Measurements from ENCODE around the gene SLC35F6. TPM values are rescaled to one million over a fixed set of nuclear protein-coding genes. Genes with fewer than 3 reads are reported as not detected.

Gene SLC35F6
- total and polyA plus RNA-seq, 2 donors (not counting 1 experiment from before 2014, with no cell fraction given): 35.2 to 61.4 TPM

DNA sequence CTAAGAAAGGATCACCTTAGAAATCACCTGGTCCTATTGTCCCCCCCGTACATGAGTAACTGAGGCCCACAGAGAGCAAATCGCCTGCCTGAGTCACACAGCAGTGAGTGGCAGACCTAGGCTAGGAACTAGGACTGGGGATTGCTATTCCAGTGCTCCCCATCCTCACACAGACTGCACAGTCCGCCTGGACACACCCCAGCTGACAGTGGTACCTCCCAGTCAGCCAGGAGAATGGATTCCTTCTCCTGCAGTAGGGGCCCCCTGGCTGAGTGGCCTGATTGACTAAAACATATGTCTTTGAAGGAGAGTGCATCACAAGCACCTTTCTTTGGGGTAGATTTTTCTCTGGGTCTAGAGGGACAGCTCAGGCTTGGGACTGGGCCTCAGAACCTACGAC is 32.4 kb upstream of the SLC35F6 start:
- Histone ChIP-seq H4K20me1 (ENCODE audit: control insufficient read depth, extremely low read depth, insufficient read depth, low read length) (no peaks in the 10 kb centered on the region), H3K79me2 (ENCODE audit: control insufficient read depth, insufficient read depth, low read length) (no peaks in the 10 kb centered on the region), H3K9ac (ENCODE audit: insufficient read depth, low read length) (no peak overlapping the region), H3K4me2 (ENCODE audit: extremely low read depth, insufficient read depth, low read length) (no peak overlapping the region), H3K4me1 (ENCODE audit: control insufficient read depth, extremely low read depth, insufficient read depth, low read length) (peaks cover 6% of the 10 kb centered on the region), H3K27ac (ENCODE audit: insufficient read depth, low read length) (no peak overlapping the region), H3K9me3 (ENCODE audit: control insufficient read depth, insufficient read depth, low read depth, low read length) (no peaks in the 10 kb centered on the region), H2AFZ (ENCODE audit: low read length) (no peak overlapping the region), H3K27me3 (ENCODE audit: control insufficient read depth, insufficient read depth, low read length) (peaks cover 3% of the 10 kb centered on the region), H3K4me3 (replicated peaks in 1 of 4; ENCODE audit: control extremely low read depth in 1 of 4, insufficient read depth in 1 of 4, low read depth in 3 of 4, low read length in 4 of 4) (no peak overlapping the region), H3K36me3 (ENCODE audit: control insufficient read depth, insufficient read depth, low read length) (no peaks in the 10 kb centered on the region)
- no peak for DNase-seq (ENCODE audit: low read depth in 2 of 2)
- TF ChIP-seq EZH2 (IDR thresholded peaks at IDR 0.05; ENCODE audit: low read length, missing control alignments) (no peak), CTCF (conservative IDR thresholded peaks at IDR 0.05 in 1 of 2, IDR thresholded peaks at IDR 0.05 in 1 of 2; ENCODE audit: low read depth in 1 of 2, low read length in 2 of 2) (no peak)

- no peak overlapping the region for H3K4me3 ChIP-seq (replicated peaks in 1 of 4; ENCODE audit: control extremely low read depth in 1 of 4, insufficient read depth in 1 of 4, low read depth in 3 of 4, low read length in 4 of 4)
- no peaks in the 10 kb centered on the region for H3K79me2 ChIP-seq (ENCODE audit: control insufficient read depth, insufficient read depth, low read length)
- H3K9ac ChIP-seq (ENCODE audit: insufficient read depth, low read length): no peak overlapping the region
- no peaks in the 10 kb centered on the region for H3K36me3 ChIP-seq (ENCODE audit: control insufficient read depth, insufficient read depth, low read length)
- H4K20me1 ChIP-seq (ENCODE audit: control insufficient read depth, extremely low read depth, insufficient read depth, low read length): no peaks in the 10 kb centered on the region
- no peak overlapping the region for H3K27ac ChIP-seq (ENCODE audit: insufficient read depth, low read length)
- H2AFZ ChIP-seq (ENCODE audit: low read length): no peak overlapping the region
- H3K9me3 ChIP-seq (ENCODE audit: control insufficient read depth, insufficient read depth, low read depth, low read length): no peaks in the 10 kb centered on the region
- H3K4me1 ChIP-seq (ENCODE audit: control insufficient read depth, extremely low read depth, insufficient read depth, low read length): peaks cover 6% of the 10 kb centered on the region
- no peak for DNase-seq (ENCODE audit: low read depth in 2 of 2)
- no peak for TF ChIP-seq EZH2 (IDR thresholded peaks at IDR 0.05; ENCODE audit: low read length, missing control alignments)
- TF ChIP-seq CTCF (conservative IDR thresholded peaks at IDR 0.05 in 1 of 2, IDR thresholded peaks at IDR 0.05 in 1 of 2; ENCODE audit: low read depth in 1 of 2, low read length in 2 of 2): no peak
- peaks cover 3% of the 10 kb centered on the region for H3K27me3 ChIP-seq (ENCODE audit: control insufficient read depth, insufficient read depth, low read length)
- H3K4me2 ChIP-seq (ENCODE audit: extremely low read depth, insufficient read depth, low read length): no peak overlapping the region
Observed at GRCh38 chr2:26732446-26732845, 31.6 kb upstream of the SLC35F6 start.

GRCh38 chr2:26733413-26733812 is 30.7 kb upstream of the SLC35F6 start:
- DNase-seq (ENCODE audit: low read depth in 2 of 2): no peak
- no peak for TF ChIP-seq EZH2 (IDR thresholded peaks at IDR 0.05; ENCODE audit: low read length, missing control alignments)
- H4K20me1 ChIP-seq (ENCODE audit: control insufficient read depth, extremely low read depth, insufficient read depth, low read length): no peaks in the 10 kb centered on the region

More at GRCh38 chr2:26733413-26733812, 30.7 kb upstream of the SLC35F6 start:
- H3K27ac ChIP-seq (ENCODE audit: insufficient read depth, low read length): no peak overlapping the region
- no peaks in the 10 kb centered on the region for H3K36me3 ChIP-seq (ENCODE audit: control insufficient read depth, insufficient read depth, low read length)
- H3K79me2 ChIP-seq (ENCODE audit: control insufficient read depth, insufficient read depth, low read length): no peaks in the 10 kb centered on the region
- no peak overlapping the region for H3K4me3 ChIP-seq (replicated peaks in 1 of 4; ENCODE audit: control extremely low read depth in 1 of 4, insufficient read depth in 1 of 4, low read depth in 3 of 4, low read length in 4 of 4)
- no peak overlapping the region for H3K9ac ChIP-seq (ENCODE audit: insufficient read depth, low read length)
- peaks cover 3% of the 10 kb centered on the region for H3K27me3 ChIP-seq (ENCODE audit: control insufficient read depth, insufficient read depth, low read length)
- H3K4me2 ChIP-seq (ENCODE audit: extremely low read depth, insufficient read depth, low read length): no peak overlapping the region
- H3K9me3 ChIP-seq (ENCODE audit: control insufficient read depth, insufficient read depth, low read depth, low read length): no peaks in the 10 kb centered on the region
- H2AFZ ChIP-seq (ENCODE audit: low read length): no peak overlapping the region
- H3K4me1 ChIP-seq (ENCODE audit: control insufficient read depth, extremely low read depth, insufficient read depth, low read length): peaks cover 6% of the 10 kb centered on the region

Data from fibroblast of lung (primary cell).